Small intestine (tissue), 7 donors: ENCODE results near the gene ZNF280D. TPM values are rescaled to one million over a fixed set of nuclear protein-coding genes. Genes with fewer than 3 reads are reported as not detected.
"Not testable (repeated sequence)": the region's sequence is repeated elsewhere in the genome, so short reads cannot be mapped to it uniquely, and the experiment has no call there.

Experiments
- DNase-seq, 2 donors: peaks; one replicate each; pipeline versions ENCODE4 v3.0.0 to v3.0.0-alpha.2; 2013
- FAIRE-seq: peaks from 2 replicates; lab custom pipeline; 2012; peaks lifted over from hg19 to GRCh38; lab: Jason Lieb, UNC
- H3K27ac ChIP-seq, 3 donors: one replicate each; pipeline ENCODE4 v1.5.1; 2013; ENCODE audit warnings: low read length in 2 of 3, mild to moderate bottlenecking in 2 of 3, control low read depth in 1 of 3, inconsistent platforms in 1 of 3, low read depth in 1 of 3, moderate library complexity in 1 of 3
- H3K27me3 ChIP-seq, 3 donors: one replicate each; pipeline ENCODE4 v1.6.1; 2013; ENCODE audit warnings: low read length in 3 of 3, inconsistent platforms in 1 of 3; ENCODE audit not compliant: control insufficient read depth in 3 of 3, insufficient read depth in 3 of 3
- H3K36me3 ChIP-seq, 3 donors: one replicate each; pipeline ENCODE4 v1.6.1; 2013; ENCODE audit warnings: low read length in 3 of 3, inconsistent platforms in 1 of 3, low read depth in 1 of 3, mild to moderate bottlenecking in 1 of 3, moderate library complexity in 1 of 3; ENCODE audit not compliant: control insufficient read depth in 3 of 3, insufficient read depth in 2 of 3
- H3K4me1 ChIP-seq, 3 donors: one replicate each; pipeline ENCODE4 v1.6.1; 2013; ENCODE audit warnings: low read length in 2 of 3, inconsistent platforms in 1 of 3, low read depth in 1 of 3, mild to moderate bottlenecking in 1 of 3, moderate library complexity in 1 of 3; ENCODE audit not compliant: control insufficient read depth in 3 of 3, insufficient read depth in 2 of 3
- H3K4me3 ChIP-seq, 3 donors: one replicate each; pipeline ENCODE4 v1.5.1; 2013; ENCODE audit warnings: low read length in 3 of 3, control low read depth in 1 of 3, inconsistent platforms in 1 of 3, low read depth in 1 of 3, mild to moderate bottlenecking in 1 of 3, moderate library complexity in 1 of 3
- H3K9me3 ChIP-seq, 2 donors: one replicate each; pipeline ENCODE4 v1.6.1; 2013; ENCODE audit warnings: low read depth in 1 of 2, low read length in 1 of 2; ENCODE audit not compliant: control insufficient read depth in 2 of 2, insufficient read depth in 1 of 2
- WGBS, 3 donors: extraction: QIAGEN DNeasy Blood & Tissue Kit; methylation state at CpG; one replicate each; pipeline ENCODE4 v1.1.7; 2013; 5-methylcytosine and 5-hydroxymethylcytosine counted together
- polyA plus RNA-seq, 4 donors: library from polyadenylated mRNA; stranded (reverse) in 3 of 4; unstranded in 1 of 4; fragments of 200-250 nt in 3 of 4; fragments of 120-200 nt in 1 of 4; gene quantifications; one replicate each; pipeline versions ENCODE4 v1.2.1 to v1.2.3, GENCODE V29; 2013
- donor health status: healthy with polysubstance abuse.
- donor health status: control.
- donor health status: control.
- donor health status: Bipolar disorder and iron deficiency.
- donor health status: healthy.

The ZNF280D gene
- polyA plus RNA-seq, 4 donors = 6.8 to 44.4 (median 11.0) TPM

- H3K27me3 ChIP-seq = no peaks in the 10 kb centered on the region
- H3K36me3 ChIP-seq = no peaks in the 10 kb centered on the region
- no peak overlapping the region for H3K4me3 ChIP-seq
- DNase-seq = no peak
- no peak for FAIRE-seq
- no peaks in the 10 kb centered on the region for H3K4me1 ChIP-seq
- no peaks in the 10 kb centered on the region for H3K9me3 ChIP-seq
- no peak overlapping the region for H3K27ac ChIP-seq
- WGBS, 3 donors = 86 to 95% (median 95%) methylated on average over 1 of the region's 1 CpG
These were observed 14.7 kb downstream of the ZNF280D start for GRCh38 chr15:56718560-56718959.

- Histone ChIP-seq H3K36me3 (no peaks in the 10 kb centered on the region), H3K27me3 (no peaks in the 10 kb centered on the region), H3K4me3 (no peak overlapping the region), H3K27ac (no peak overlapping the region), H3K9me3 (no peaks in the 10 kb centered on the region), H3K4me1 (no peaks in the 10 kb centered on the region)
- DNase-seq (no peak), FAIRE-seq (no peak)
These were observed 17.0 kb downstream of the ZNF280D start for GRCh38 chr15:56716334-56716733.

DNA sequence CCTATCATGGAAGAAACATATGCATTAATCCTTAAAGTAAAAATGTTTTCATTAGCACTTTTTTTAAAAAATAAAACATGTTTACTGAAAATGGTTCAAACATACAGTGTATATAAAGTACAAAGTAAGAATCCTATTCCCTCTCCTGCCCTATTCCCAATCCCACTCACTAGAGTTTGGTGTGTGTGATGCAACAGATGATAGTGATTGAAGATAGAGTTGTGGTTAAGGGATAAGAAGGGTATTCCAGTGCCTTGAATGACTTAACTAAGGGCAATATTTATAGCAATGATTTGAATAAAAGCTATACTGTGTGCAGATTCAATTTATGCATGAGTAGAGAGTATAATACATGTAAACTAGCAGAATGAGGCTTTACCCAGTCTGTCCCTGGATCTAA, 18.1 kb downstream of the ZNF280D start:
- Histone ChIP-seq H3K27ac (no peak overlapping the region), H3K27me3 (no peaks in the 10 kb centered on the region), H3K4me1 (no peaks in the 10 kb centered on the region), H3K4me3 (no peak overlapping the region), H3K9me3 (no peaks in the 10 kb centered on the region), H3K36me3 (no peaks in the 10 kb centered on the region)
- no peak for DNase-seq
- FAIRE-seq = no peak

DNA sequence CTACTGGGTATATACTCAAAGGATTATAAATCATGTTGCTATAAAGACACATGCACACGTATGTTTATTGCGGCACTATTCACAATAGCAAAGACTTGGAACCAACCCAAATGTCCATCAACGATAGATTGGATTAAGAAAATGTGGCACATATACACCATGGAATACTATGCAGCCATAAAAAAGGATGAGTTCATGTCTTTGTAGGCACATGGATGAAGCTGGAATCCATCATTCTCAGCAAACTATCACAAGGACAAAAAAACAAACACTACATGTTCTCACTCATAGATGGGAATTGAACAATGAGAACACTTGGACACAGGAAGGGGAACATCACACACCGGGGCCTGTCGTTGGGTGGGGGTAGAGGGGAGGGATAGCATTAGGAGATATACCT, 23.8 kb downstream of the ZNF280D start:
- H3K36me3 ChIP-seq, DNase-seq, H3K9me3 ChIP-seq, H3K27me3 ChIP-seq, H3K27ac ChIP-seq, H3K4me1 ChIP-seq, FAIRE-seq, H3K4me3 ChIP-seq: not testable (repeated sequence)
- 92 to 99% (median 94%) methylated on average over 5 of the region's 5 CpGs for WGBS, 3 donors

DNA sequence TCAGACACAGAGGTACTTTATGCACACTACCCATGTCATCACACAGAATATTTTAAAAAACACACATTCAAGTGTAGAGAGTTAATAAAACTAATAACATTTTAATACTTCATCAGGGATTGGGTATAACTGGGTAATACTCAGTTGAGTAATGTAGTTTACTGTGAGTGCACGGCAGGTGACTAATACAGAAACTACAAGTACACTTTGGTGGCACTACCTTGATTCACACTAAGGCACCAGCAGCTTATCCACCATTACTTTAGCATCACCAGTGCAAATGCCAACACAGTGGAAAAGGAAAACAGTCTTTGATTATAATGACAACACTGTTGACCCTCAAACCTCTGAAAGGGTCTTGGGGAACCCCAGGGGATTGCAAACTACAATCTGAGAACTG, 33.6 kb downstream of the ZNF280D start:
- H3K36me3 ChIP-seq = peaks cover 3 to 9% (median 6%) of the 10 kb centered on the region in 3 donors
- WGBS, 3 donors = 76 to 78% (median 76%) methylated on average over 1 of the region's 1 CpG
- FAIRE-seq = no peak
- H3K4me3 ChIP-seq = no peak overlapping the region
- no peaks in the 10 kb centered on the region for H3K9me3 ChIP-seq
- no peaks in the 10 kb centered on the region for H3K4me1 ChIP-seq
- H3K27ac ChIP-seq = no peak overlapping the region
- no peaks in the 10 kb centered on the region for H3K27me3 ChIP-seq
- no peak for DNase-seq

- Histone ChIP-seq H3K36me3 (peaks cover 2 to 4% (median 3%) of the 10 kb centered on the region in 3 donors), H3K27ac (no peak overlapping the region), H3K4me1 (no peaks in the 10 kb centered on the region), H3K27me3 (no peaks in the 10 kb centered on the region), H3K9me3 (no peaks in the 10 kb centered on the region), H3K4me3 (no peak overlapping the region)
- 97 to 98% (median 97%) methylated on average over 2 of the region's 2 CpGs for WGBS, 3 donors
- DNase-seq (no peak), FAIRE-seq (no peak)
These were observed 35.0 kb downstream of the ZNF280D start for GRCh38 chr15:56698270-56698669.

GRCh38 chr15:56693761-56694160, 39.5 kb downstream of the ZNF280D start:
- FAIRE-seq (no peak), DNase-seq (no peak)
- Histone ChIP-seq H3K36me3 (peaks cover 0 to 3% (median 3%) of the 10 kb centered on the region in 3 donors), H3K4me1 (no peaks in the 10 kb centered on the region), H3K27me3 (no peaks in the 10 kb centered on the region), H3K27ac (no peak overlapping the region), H3K9me3 (no peaks in the 10 kb centered on the region), H3K4me3 (no peak overlapping the region)
- 67 to 85% (median 81%) methylated on average over 3 of the region's 3 CpGs for WGBS, 3 donors

DNA sequence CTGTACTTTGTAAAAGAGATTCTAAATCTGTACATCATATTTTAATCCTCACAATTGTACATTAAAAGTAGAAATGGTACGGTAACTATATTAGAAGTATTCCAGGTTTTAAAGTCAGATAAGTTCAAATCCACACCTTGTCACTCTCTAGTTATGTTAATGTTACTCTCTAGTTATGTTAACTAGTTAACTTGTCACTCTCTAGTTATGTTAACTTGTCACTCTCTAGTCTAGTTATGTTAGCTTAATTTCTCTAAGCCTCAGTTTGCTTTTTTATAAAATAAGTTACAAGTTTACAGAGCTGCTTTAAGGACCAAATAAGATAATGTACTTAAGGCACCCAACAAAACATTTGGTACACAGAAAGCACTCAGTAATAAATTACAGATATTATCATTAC, 42.6 kb downstream of the ZNF280D start:
- WGBS, 3 donors = 93 to 100% (median 97%) methylated on average over 1 of the region's 1 CpG
- FAIRE-seq (no peak), DNase-seq (no peak)
- H3K4me3 ChIP-seq = no peak overlapping the region
- no peaks in the 10 kb centered on the region for H3K4me1 ChIP-seq
- H3K27me3 ChIP-seq = no peaks in the 10 kb centered on the region
- no peaks in the 10 kb centered on the region for H3K9me3 ChIP-seq
- H3K36me3 ChIP-seq = peaks cover 0 to 6% (median 0%) of the 10 kb centered on the region in 3 donors
- no peak overlapping the region for H3K27ac ChIP-seq

DNA sequence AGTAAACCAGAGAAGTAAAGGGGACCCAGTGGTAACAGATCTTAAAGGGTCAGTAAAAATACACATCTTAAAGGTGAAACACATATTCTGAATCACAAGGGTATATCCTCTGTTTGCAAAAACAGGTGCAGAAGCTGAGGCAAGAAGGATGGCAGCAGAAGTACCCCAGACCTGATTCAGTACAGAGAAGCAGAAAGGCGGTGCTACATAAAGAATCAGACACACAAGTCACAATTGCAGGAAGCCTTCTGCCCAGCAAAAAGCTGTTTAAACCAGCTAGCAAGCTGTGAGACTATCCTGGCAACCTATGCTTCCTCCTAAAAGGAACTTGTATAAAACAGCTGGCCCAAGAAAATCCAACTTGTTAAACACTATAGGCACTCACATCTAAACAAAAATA, 49.4 kb downstream of the ZNF280D start:
- Histone ChIP-seq H3K27me3 (no peaks in the 10 kb centered on the region), H3K4me3 (no peak overlapping the region), H3K4me1 (no peaks in the 10 kb centered on the region), H3K27ac (no peak overlapping the region), H3K9me3 (no peaks in the 10 kb centered on the region), H3K36me3 (peaks cover 0 to 8% (median 0%) of the 10 kb centered on the region in 3 donors)
- FAIRE-seq = no peak
- no peak for DNase-seq
- 89 to 100% (median 93%) methylated on average over 1 of the region's 1 CpG for WGBS, 3 donors
